HG03064 (cell line): ENCODE results near the gene MAGI2.
"Not testable (repeated sequence)": the region's sequence is repeated elsewhere in the genome, so short reads cannot be mapped to it uniquely, and the experiment has no call there.

Experiments
- ATAC-seq: cut with Tn5 transposase; IDR thresholded peaks from one replicate; pipeline ENCODE4 v1.9.1; 2021; ENCODE audit warnings: low read depth; ENCODE audit not compliant: unreplicated experiment

MAGI2 gene

GRCh38 chr7:79452032-79452494 lies 1.4 kb downstream of the MAGI2 start:
- no peak for ATAC-seq

GRCh38 chr7:79451580-79451979 lies 1.9 kb downstream of the MAGI2 start:
- ATAC-seq, result no peak

DNA sequence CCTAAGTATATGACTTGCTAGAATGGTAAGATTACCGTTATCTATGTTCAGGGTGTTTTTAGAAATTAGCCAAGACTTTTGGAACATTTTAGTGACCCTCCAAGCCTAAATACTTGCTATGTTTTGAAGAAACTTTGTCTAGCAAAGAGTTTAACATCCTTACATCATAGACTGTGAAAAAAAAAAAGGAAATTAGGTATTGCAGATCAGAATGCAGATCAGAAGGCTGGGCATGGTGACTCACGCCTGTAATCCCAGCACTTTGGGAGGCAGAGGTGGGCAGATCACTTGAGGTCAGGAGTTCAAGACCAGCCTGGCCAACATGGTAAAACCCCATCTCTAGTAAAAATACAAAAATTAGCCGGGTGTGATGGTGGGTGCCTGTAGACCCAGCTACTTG lies 10.7 kb downstream of the MAGI2 start:
- not testable (repeated sequence) for ATAC-seq

DNA sequence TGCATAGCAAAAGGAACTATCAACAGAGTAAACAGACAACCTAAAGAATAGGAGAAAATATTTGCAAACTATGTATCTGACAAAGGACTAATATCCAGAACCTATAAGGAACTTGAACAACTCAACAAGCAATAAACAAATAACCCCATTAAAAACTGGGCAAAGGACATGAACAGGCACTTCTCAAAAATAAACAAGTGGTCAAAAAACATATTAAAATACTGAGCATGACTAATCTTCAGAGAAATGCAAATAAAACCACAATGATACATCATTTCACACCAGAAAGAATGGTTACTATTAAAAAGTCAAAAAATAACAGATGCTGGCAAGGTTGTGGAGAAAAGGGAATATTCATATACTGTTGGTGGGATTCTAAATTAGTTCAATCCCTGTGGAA lies 17.1 kb downstream of the MAGI2 start:
- no peak for ATAC-seq

DNA sequence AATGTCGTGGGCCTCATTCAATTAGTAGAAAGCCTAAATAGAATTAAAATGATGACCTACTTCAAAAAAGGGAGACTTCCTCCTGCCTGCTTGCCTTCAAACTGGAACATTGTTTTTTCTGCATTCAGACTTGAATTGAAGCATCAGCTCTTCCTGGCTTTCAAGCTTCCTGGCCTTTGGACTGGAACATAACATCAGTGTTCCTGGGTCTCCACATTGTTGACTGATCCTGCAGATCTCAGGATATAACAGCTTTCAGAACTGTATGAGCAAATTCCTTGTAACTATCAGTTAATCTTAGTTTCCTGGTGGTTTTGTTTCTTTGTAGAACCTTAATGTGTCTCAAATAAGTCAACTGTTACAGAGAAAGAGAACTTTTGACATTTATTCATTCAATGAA lies 18.6 kb downstream of the MAGI2 start:
- ATAC-seq, result no peak

- no peak for ATAC-seq
Measured at GRCh38 chr7:79434098-79434497, 19.4 kb downstream of the MAGI2 start.

- no peak for ATAC-seq
Measured at GRCh38 chr7:79430391-79430790, 23.1 kb downstream of the MAGI2 start.

- ATAC-seq, result no peak
Measured at GRCh38 chr7:79425665-79426064, 27.8 kb downstream of the MAGI2 start.

DNA sequence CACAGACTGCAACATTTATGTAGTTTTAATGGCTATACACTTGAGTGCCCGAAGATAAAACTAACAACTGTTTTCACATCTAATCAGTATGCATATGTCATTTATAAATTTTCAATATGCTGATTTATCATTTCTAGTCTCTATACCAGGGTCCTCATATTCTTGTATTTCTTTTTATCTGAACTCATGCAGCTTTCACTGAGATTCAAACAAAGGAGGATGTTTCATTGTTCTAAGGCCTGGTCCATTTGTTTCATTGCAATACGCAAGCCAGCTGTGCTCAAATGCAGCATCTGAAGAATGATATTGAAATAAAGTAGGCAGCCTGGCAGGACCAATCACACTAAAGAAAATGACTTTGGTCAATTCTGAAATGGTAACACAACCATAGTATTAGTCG lies 31.7 kb downstream of the MAGI2 start:
- ATAC-seq, result no peak

GRCh38 chr7:79420464-79420863 lies 33.0 kb downstream of the MAGI2 start:
- no peak for ATAC-seq

DNA sequence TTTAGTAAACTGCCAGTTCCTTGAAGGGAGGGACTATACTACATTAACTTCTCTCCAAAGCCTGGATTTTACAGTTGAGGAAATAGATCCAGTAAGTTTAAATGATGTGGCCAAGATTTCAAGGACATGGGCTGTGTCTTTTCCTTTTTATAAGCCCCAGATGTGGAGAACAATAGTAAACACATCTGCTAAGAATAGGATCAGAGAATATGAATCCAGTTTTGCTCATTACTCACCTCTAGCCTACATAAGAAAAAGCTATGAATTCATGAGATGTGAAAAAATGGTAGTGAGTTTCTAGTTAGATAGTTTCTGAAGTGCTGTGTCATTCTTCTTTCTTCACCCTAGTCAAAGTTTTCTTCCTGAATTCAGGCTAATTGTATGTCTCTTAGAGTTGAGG lies 38.6 kb downstream of the MAGI2 start:
- ATAC-seq, result no peak

DNA sequence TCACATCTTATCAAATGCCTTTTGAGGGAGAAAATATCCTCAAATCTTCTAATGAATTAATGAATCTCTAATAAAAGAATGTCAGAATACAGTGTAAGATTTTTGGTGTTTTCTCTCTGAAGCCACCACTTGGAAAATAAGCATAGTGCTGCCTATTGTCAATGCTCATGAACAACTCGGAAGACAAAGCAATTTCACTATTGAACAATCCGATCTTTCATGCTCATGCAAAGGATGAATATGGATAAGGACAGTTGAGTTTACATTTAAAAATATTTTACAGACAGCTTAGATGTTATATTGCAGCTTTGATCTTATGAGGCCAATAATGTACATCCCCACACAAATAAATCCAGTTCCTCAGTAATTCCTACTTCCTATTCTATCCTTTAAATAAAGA lies 40.6 kb downstream of the MAGI2 start:
- no peak for ATAC-seq

DNA sequence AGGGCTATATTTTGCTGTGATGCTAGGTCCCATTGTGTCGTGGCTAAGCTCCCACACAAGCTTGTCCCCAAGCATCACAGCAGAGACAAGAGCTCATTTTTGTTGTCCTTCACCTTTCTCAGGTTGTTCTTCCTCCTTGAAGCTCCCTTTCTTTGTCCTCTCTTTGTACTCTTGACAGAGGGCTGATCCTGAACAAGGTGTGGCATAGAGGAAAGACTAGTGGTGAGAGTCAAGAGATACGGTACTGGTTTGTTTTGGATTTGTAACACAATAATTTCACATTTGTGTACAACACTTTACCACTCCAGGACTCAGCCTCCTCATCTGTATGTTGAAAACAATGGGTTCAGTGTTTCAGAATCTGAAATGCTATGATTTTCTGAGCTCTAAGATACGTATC lies 41.0 kb downstream of the MAGI2 start:
- ATAC-seq, result no peak

GRCh38 chr7:79410345-79410744 lies 43.1 kb downstream of the MAGI2 start:
- ATAC-seq, result no peak

GRCh38 chr7:79407351-79407750 lies 46.1 kb downstream of the MAGI2 start:
- ATAC-seq, result no peak

- no peak for ATAC-seq
Measured at GRCh38 chr7:79406371-79406770, 47.1 kb downstream of the MAGI2 start.

- no peak for ATAC-seq
Measured at GRCh38 chr7:79405368-79405767, 48.1 kb downstream of the MAGI2 start.

DNA sequence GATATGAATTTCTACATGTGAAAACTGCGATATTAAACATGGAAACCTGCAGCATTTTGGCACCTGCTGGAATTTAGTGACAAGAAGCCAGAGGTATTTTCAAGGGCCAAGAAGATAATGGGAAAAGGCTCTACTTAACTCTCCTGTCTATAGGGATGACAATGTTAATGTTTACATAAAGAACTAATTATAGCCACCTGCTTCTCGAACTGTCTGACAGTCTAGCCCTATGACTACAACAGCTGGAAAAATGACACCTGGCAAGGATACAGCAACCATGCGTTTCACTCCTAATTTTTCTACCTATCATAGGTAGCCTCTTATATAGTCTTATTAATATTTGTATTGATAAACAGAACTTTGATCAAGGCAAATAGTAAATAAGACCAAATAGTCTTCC lies 49.6 kb downstream of the MAGI2 start:
- ATAC-seq, result no peak

- no peak for ATAC-seq
Measured at GRCh38 chr7:79403451-79403850, 50.0 kb downstream of the MAGI2 start.

GRCh38 chr7:79401254-79401653 lies 52.2 kb downstream of the MAGI2 start:
- ATAC-seq, result no peak

- no peak for ATAC-seq
Measured at GRCh38 chr7:79400222-79400621, 53.2 kb downstream of the MAGI2 start.

GRCh38 chr7:79398138-79398749 lies 55.2 kb downstream of the MAGI2 start:
- no peak for ATAC-seq
